NCI-H774 (cell line): Measurements from ENCODE around the gene CSNK1G2.
A peak's percentile ranks its signal among the peaks of the same experiment; 100 is the strongest.

Experiments
- DNase-seq: peaks from one replicate; lab custom pipeline; 2025; lab: John Stamatoyannopoulos, UW

The CSNK1G2 gene

DNA sequence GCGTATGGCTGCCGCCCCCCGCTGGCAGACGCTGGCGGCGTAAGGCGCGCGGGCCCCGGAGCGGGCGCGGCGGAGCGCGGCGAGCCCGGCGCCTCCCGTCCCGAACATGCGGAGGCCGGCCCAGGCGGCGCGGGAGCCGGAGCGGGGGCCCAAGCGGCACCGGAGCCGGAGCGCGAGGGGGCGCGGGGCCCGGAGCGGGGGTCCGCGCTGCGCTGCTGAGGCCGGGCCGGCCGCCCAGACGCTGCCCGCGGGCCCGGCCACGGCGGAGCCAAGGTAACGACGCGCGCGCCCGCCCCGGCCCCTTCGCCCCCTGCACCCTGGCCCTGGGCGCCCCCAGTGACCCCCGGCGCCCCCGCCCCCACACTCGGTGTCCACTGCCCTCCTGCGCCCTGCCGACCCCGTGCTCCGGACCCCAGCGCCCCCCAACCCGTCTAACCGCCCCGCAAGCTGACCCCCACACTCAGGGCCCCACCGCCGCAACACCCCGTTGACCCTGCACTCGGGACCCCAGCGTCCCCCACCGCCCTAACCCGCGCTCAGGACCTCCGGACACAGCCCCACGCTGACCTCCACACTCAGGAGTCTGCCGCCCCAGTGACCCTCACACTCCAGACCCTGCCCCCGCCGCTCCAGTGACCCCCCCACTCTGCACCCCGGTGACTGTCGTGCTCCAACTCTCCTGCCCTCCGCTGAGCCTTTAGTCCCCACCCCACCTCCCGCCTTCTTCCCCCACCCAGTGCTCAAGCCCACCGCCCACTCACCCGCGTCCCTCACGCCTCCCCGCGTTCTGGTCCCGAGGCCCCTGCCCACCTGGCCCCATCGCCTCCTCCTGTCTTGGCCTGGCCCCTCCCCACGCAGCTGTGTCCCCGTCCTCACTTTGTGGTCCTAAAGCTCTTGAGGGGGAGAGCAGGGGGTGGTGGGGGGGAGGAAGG lies at the start of gene CSNK1G2:
Gene CSNK1G2, plus strand, starts transcription at position 27 of the 932 bp plus-strand sequence. CDS start 28,601 bp downstream, outside the sequence.
- DNase-seq: no peak

DNA sequence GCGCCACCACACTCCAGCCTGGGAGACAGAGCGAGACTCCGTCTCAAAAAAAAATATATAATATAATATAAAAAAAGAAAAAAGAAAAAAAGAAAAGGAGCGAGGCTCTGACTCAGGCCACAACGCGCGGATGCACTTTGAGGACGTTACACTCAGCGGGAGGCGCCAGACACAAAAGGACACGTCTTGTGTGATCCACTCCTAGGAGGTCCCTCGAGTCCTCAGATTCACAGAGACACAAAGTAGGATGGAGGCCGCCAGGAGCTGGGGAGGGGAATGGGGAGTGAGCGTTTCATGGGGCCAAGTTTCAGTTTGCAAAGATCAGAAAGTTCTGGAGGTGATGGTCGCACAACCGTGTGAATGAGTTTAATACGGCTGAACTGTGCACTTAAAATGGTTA lies 47.2 kb upstream of the CSNK1G2 start:
- DNase-seq: no peak

DNA sequence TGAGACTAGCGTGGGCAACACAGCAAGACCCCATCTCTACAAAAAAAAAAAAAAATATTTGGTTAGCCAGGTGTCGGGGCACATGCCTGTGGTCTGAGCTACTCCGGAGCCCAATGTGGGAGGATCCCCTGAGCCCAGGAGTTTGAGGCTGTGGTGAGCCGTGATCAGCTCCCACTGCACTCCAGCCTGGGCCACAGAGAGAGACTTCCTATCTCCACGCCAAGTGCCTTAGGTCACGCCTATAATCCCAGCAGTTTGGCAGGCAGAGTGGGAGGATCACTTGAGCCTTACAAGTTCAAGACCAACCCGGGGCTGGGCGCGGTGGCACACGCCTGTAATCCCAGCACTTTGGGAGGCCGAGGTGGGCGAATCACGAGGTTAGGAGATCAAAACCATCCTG lies 44.5 kb upstream of the CSNK1G2 start:
- DNase-seq: no peak

DNA sequence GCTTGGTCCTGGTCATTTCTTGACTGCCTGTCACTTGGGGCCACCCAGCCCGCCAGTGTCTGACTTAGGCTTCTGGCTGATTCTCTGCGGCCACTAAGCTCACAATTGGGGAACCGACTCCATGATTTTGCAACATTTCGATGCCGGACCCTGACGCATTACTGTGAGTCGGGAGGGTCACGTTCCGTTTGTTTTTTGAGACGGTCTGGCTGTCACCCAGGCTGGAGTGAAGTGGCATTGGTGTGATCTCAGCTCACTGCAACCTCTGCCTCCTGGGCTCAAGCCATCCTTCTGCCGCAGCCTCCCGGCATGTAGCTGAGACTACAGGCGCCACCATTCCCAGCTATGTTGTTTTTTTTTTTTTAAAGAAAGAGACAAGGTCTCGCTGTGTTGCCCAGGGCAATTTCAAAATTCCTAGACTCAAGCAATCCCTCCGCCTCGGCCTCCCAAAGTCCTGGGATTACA lies 39.0 kb upstream of the CSNK1G2 start:
- no peak for DNase-seq

DNA sequence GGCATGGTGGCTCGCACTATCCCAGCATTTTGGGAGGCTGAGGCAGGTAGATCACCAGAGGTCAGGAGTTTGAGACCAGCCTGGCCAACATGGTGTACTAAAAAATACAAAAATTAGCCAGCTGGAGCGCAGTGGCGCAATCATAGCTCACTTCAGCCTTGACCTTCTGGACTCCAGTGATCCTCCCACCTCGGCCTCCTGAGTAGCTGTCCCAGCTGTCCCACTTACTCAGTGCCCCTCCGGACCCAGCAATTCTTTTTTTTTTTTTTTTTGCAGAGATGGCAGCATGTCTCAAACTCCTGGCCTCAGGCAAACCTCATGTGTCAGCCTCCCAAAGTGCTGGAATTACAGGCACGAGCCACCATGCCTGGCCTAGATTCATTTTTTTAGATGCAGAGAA lies 38.0 kb upstream of the CSNK1G2 start:
- no peak for DNase-seq

DNA sequence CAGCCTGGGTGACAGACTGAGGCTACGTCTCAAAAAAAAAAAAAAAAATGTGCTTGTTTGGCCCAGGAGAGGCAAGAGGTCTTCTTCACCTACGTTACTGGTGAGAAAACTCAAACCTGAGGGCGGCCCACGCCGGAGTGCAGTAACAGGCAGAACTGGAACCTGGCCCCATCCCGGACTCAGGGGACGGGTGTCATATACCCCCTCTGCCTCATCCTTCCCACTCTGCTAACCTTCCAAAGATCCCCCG lies 36.2 kb upstream of the CSNK1G2 start:
- DNase-seq: no peak

DNA sequence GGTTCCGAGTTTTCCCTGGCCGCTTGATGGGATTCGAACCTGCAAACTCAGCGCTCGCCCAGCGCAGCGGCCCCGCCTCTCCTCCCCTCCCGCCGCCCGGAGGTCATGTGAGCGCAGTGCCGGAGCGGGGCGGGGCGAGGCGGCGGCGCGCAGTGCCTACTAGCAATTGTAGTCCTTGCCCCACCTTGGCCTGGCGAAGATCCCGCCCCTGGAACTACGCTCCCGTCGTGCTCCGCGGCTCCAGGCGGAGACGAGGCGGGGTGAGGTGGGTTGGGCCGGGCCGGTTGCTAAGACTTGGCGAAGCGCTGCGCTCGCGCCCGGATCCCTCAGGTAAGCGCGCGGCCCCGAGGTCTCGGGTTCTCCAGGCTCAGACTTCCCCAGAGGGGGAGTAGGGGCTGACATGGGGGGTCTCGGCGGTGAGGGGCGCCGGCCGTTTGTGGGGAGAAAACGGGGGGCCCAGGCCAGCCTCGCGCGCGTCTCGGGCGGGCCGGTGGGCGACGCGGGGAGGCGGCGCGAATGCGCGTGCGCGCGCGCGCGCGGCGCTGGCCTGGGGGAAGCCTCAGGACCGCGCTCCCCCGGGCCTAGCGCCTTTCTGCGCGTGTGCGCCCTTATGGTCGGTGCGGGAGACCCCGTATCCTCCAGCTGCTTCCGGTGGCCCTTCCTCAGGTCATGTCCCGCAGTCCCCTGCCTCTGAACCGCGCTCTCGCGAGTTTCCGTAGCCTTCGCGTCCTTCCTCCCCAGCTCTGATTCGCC lies 35.7 kb upstream of the CSNK1G2 start, which contains the start of the genes ADAT3 and SCAMP4:
Gene ADAT3, plus strand, starts transcription at position 290 of the 753 bp plus-strand sequence. CDS start 6,649 bp downstream, outside the sequence.
Gene SCAMP4, plus strand, starts transcription at position 290 of the 753 bp plus-strand sequence. CDS start 9,621 bp downstream, outside the sequence.
- DNase-seq: peak; percentile 98

DNA sequence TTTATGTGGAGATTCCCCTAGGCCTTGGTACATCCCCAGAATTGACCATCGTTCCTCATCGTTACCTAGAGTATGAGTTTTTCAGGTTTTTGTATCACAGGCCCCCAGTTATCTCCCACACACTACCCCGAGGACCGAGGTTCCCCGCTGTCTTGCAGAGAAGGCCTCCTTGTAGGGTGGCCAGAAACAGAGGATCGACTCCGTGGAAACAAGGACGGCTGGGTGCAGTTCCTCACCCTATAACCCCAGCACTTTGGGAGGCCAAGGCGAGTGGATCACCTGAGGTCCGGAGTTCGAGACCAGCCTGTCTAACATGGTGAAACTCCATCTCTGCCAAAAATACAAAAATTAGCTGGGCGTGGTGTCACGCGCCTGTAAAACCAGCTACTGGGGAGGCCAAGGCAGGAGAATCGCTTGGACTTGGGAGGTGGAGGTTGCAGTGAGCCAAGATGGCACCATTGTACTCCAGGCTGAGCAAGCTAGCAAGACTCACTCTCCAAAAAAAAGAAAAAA lies 35.1 kb upstream of the CSNK1G2 start:
- no peak for DNase-seq

DNA sequence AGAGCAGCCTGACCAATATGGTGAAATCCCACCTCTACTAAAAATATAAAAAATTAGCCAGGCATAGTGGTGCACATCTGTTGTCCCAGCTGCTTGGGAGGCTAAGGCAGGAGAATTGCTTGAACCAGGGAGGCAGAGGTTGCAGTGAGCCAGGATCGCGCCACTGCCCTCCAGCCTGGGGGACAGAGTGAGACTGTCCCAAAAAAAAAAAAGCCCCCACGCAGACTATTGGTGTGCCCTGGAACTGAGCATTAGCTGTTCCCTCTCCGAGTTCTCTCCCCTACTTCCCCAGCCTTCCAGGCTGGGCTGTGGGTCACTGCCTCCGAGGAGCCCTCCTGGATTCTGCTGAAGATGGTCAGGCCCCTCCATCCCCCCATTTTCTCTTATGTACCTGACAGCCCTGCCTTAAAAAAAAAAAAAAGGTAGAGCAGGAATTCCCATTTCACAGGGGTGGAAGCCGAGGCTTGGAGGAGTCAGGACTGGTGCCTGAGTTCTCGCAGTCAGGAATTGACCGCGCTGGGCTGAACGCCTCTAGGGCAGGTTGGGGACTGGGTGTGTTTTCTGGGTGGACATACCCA lies 33.9 kb upstream of the CSNK1G2 start:
- DNase-seq: no peak

DNA sequence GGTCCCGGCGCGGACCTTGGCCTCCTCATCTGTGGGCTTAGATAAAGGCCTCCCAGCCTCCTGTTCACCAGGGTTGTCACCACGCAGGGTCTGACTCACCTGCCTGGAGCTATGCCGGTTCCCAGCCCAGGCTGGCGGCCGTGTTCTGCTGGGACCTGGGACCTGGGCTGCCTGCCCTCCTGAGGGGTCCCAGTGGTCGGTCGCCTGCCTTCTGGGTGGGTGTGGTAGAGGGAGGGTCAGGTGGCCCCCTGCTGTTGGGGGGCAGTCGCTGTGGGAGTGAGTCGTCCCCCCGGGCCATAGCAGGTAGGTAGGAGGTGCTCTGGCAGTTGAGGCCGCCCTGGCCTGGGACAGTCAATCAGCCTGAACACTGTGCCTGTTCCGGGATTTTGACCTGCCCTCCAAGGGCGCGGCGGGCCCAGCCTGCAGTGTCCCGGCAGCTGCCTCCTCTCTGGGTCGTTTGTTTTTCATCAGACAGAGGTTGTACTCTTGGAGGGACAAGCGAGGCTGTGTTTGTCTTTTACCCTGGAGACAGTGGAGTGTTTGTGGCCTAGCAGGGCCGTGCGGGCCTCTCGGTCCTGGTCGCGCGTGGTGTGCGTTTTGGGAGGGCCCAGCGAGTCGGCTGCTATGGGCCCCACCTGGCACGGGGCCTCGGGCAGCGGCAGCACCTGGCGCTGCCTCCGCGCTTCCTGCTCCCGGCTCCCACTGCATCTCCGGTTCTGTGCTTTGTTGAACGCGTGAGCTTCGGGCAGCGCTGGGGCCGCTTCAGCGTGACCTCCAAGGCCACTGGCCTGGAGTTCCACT lies 33.2 kb upstream of the CSNK1G2 start:
- no peak for DNase-seq

DNA sequence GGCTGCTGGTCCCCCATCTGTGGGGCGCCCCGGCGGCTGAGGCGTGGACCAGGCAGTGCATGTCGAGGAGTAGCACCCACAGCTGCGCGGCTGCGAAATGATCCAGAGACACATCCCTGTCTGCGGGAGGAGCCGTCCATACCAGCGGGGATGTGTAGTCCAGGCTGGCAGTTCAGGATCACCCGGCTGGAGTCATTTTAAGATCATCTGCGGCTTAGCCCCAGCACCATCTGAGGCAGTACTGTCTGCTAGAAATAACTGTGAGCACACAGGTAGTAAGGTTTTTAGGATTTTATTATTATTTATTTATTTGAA lies 32.7 kb upstream of the CSNK1G2 start:
- no peak for DNase-seq

DNA sequence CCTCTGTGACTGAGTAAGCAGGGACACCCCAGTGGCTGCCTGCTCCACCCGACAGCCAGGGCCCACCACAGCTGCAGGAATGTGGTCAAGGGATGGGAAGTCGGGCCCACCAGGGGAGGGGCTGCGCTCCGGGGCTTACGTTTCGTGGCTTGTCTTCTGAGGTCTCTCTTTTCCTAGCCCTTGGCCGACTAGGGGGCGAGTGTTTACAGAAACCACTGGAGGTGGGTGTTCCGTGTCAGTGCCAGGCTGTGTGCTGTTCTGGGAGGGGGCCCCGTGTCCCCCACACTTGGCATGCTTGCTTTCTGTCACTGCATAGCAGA lies 31.3 kb upstream of the CSNK1G2 start:
- DNase-seq: no peak

DNA sequence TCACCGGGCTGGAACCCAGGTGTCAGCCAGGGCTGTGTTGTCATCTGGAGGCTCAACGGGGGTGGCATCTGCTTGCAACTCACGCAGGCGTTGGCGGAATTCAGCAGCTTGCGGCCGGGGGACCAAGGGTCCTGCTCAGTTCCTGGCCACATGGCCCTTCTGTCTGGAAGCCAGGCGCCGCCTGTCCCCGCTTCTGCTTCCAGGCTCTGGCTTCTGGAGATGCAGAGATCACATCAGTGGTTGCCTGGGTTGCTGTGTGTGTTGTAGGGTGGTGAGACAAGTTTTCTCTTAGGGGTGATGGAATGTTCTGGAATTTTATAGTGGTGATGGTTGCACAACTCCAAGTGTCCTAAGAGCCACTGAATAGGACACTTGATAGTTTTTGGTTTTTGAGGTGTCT lies 30.8 kb upstream of the CSNK1G2 start:
- DNase-seq: no peak

DNA sequence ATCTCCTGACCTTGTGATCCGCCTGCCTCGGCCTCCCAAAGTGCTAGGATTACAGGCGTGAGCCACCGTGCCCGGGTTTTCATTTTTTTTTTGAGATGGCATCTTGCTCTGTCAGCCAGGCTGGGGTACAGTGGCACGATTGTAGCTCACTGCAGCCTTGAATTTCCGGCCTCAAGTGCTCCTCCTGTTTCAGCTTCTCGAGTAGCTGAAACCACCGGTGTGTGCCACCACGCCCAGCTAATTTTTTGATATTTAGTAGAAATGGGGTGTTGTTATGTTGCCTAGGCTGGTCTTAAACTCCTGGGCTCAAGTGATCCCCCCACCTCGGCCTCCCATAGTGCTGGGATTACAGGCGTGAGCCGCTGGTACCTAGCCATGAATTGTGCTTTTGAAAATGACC lies 29.9 kb upstream of the CSNK1G2 start:
- no peak for DNase-seq

DNA sequence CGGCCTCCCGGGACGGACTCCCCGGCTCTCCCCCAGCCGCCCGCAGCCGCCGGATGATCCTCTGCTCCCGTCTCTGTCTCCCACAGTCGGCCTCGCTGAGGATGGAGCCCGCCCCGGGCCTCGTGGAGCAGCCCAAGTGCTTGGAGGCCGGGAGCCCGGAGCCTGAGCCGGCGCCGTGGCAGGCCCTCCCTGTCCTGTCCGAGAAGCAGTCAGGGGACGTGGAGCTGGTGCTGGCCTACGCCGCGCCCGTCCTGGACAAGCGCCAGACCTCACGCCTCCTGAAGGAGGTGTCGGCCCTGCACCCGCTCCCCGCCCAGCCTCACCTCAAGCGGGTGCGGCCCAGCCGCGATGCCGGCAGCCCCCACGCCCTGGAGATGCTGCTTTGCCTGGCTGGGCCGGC lies 29.0 kb upstream of the CSNK1G2 start:
- DNase-seq: no peak

DNA sequence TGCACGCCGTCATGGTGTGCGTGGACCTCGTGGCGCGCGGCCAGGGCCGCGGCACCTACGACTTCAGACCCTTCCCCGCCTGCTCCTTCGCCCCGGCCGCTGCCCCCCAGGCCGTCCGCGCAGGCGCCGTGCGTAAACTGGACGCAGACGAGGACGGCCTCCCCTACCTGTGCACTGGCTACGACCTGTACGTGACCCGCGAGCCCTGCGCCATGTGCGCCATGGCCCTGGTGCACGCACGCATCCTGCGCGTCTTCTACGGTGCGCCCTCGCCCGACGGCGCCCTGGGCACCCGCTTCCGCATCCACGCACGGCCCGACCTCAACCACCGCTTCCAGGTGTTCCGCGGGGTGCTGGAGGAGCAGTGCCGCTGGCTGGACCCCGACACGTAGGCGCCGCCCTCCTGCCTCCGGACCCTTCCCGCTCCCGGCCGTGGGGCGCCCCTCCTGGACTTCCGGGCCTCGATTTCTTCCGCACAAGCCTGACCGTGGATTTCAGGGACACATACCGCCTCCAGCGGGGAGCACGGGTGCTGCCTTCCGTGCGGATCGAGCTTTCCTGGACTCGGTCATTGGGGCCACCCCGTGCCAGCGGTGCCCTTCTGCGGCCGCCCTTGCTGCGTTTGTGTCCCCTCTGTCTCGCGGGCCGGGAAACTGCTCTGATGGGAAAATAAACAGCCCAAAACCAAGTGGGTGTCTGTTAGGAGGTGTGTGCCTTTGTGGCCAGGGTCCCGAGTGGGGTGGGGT lies 28.0 kb upstream of the CSNK1G2 start:
- no peak for DNase-seq

DNA sequence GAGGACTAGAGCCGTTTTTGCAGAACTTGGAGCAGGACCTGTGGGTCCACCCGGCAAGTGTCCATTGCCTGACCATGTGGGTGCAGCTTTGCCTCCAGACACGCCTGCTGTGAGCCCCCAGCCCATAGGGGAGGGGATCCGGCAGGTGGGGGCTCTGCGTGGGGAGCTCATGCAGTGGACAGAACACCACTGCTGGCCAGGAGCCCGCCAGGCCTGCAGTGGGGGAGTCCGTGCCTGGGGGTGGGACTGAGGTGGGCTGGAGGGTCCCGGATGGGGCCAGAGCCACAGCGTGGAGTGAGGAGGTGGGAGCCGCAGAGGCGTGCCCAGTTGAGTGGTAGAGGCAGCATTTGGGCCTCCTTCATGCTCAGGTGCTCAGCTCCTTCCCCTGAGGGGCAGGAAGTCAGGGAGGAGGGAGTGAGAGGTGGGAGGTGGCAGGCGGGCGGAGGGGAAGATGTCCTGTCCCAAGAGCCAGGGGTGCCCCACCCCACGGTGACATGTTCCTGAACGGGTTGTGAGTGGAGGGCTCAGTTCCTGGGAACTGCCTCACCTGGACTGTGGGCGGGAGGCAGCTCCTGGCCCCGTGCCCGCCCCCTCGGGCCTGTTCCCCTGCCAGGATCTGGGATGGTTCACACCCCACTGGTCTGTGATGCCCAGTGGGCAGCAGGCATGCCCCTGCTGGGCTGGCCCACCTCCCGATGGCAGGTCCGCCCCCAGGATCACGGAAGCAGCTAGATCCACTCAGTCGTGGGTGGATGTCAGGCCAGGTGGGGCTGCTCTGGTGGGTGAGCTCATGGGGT lies 27.0 kb upstream of the CSNK1G2 start:
- DNase-seq: no peak

DNA sequence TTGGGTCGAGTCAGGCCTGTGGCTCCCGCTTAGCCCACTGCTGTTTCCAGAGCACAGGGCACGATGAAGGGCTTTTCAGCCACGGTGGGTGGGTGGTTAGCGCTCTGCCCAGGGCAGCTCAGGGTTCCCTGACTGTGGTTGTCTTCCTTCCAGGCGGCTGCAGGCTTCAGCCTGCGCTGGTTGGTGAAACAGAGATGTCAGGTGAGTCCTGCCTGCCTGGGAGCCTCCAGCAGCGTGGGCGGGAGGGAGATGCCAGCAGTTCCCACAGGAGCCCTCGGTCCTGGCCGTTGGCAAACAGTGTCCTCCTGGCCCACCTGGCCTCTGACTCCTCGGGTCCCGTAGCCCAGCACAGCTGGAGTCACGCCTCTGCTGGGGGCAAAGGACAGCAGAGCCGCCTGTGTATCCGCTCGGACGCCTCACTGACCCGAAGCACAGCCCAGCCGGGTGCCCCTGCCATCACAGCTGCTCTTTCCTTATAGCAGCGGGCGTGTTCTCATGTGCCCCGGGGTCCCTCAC lies 26.1 kb upstream of the CSNK1G2 start:
- DNase-seq: no peak

DNA sequence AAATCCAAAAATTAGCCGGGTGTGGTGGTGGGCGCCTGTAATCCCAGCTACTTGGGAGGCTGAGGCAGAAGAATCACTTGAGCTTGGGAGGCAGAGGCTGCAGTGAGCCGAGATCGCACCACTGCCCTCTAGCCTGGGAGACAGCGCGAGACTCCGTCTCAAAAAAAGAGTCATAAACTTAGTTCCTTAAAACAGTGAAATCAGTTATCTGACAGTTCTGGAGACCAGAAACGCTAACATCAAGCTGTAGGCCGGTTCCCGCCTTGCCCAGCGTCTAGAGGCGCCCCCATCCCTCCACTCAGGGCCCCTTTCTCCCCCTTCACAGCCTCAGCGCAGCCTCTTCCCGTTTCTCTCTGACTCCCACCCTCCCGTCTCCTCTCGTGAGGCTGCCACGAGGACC lies 23.8 kb upstream of the CSNK1G2 start:
- no peak for DNase-seq

DNA sequence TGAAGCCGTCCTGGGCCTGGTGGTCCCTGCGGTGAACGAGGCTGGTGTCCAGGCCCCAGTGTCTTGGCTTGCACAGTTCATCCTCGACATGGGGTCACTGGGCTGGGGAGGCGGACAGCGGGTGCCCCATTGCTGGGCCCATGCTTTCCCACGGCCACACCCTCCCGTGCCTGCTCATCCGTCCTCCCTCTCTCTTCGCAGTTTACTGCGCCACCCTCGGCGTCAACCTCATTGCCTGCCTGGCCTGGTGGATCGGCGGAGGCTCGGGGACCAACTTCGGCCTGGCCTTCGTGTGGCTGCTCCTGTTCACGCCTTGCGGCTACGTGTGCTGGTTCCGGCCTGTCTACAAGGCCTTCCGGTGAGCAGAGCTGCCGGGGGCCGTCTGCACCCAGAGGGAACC lies 23.0 kb upstream of the CSNK1G2 start:
- no peak for DNase-seq
